Astrocyte of the spinal cord (primary cell): ENCODE measurements around the gene PCDHGB6.

Experiments used
- DNase-seq: peaks from one replicate; pipeline ENCODE4 v3.0.0; 2011; ENCODE audit warnings: low read depth, low spot score
- H3K4me3 ChIP-seq: 2 replicates; pipeline ENCODE4 v1.5.1; 2011; ENCODE audit warnings: low read depth, mild to moderate bottlenecking, low read length, moderate library complexity
- CTCF ChIP-seq: IDR thresholded peaks from 2 replicates; pipeline ENCODE4 v1.5.1; 2012; ENCODE audit warnings: low read depth, mild to moderate bottlenecking, low read length, inconsistent platforms
- in situ Hi-C: cut with HindIII; loops from 2 replicates; pipeline ENCODE4 v1.10.0; 2017; ENCODE audit warnings: low sequenced_read_pairs

Gene PCDHGB6

DNA sequence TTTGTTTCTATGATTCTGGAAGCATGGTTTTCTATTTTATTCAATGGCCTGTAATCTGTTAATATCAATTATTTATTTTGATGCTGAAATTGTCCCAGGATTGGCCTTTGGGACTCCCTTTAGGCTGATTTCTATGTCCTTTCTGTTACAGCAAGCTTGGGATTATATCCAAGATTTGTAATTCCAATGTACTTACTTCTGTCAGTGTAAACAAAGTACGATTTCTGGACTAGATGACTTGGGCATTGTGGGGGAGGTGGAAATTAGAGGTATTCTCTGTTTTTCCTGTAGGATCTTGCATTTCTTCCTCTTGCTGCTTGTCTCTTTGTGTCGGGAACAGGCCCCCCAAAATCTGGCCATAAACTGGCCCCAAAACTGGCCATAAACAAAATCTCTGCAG lies 26.2 kb downstream of the PCDHGB6 start:
- in situ Hi-C loops: no loop called here
- H3K4me3 ChIP-seq: no peak overlapping the region
- DNase-seq: no peak
- no peak for TF ChIP-seq CTCF

DNA sequence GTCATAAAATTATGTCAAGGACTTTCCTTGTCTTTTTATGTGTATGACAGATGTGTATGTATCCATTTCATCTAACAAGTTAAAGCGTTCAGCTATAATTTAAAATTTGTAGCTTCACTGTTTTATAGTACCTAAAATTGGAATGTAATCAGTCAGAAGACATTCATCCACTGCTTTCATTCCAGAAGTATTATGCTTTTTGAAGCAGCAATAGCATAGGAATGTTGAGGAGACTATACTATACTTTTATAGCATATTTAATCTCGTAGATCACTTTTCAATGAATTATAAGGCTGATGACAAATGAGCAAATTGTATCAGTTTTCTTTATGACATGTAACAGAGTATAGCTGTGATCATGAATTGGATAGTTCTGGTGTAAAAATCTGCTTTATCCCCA lies 29.4 kb downstream of the PCDHGB6 start:
- in situ Hi-C loops: no loop called here
- no peak for DNase-seq
- no peak overlapping the region for H3K4me3 ChIP-seq
- TF ChIP-seq CTCF: no peak

GRCh38 chr5:141439411-141440141 lies 31.8 kb downstream of the PCDHGB6 start:
- no peak for DNase-seq
- no peak for TF ChIP-seq CTCF
- in situ Hi-C loops: no loop called here

GRCh38 chr5:141440341-141440740 lies 32.5 kb downstream of the PCDHGB6 start:
- in situ Hi-C loops: no loop called here
- no peak for TF ChIP-seq CTCF
- H3K4me3 ChIP-seq: no peak overlapping the region
- no peak for DNase-seq

More at GRCh38 chr5:141439411-141440141, 31.8 kb downstream of the PCDHGB6 start:
- H3K4me3 ChIP-seq: no peak overlapping the region

GRCh38 chr5:141441571-141442170 lies 33.9 kb downstream of the PCDHGB6 start:
- no peak for DNase-seq
- no peak for TF ChIP-seq CTCF
- in situ Hi-C loops: no loop called here
- H3K4me3 ChIP-seq: no peak overlapping the region
